GM12878 (cell line): ENCODE measurements around the gene PALLD. TPM values are rescaled to one million over a fixed set of nuclear protein-coding genes. Genes with fewer than 3 reads are reported as not detected.

Source experiments
- ATAC-seq: fragments of 200-7000 bp; cut with Tn5 transposase; 3 replicates; pipeline ENCODE4 v1.9.1; 2020; ENCODE audit warnings: mild to moderate bottlenecking, moderate library complexity
- BruUV-seq: library from RNA; stranded (reverse); fragments of 400-500 nt; replicated peaks from 2 replicates; lab custom pipeline; 2021; lab: Mats Ljungman, UMichigan
- CTCF ChIA-PET: fragments of 300-600 bp; sonication (Branson Sonifier 250); formaldehyde crosslinking; extraction: SDS; loops from one replicate; lab custom pipeline; 2021; ENCODE audit warnings: inconsistent platforms; lab: Yijun Ruan, JAX
- POLR2A ChIA-PET: fragments of 350-600 bp; formaldehyde crosslinking; extraction: SDS; loops from one replicate; lab custom pipeline; 2021; ENCODE audit warnings: inconsistent platforms; lab: Charles Lee
- RAD21 ChIA-PET: fragments of 300-600 bp; sonication (Branson Sonifier 250); formaldehyde crosslinking; loops from one replicate; lab custom pipeline; 2023; ENCODE audit warnings: antibody characterized with exemption; ENCODE audit not compliant: unreplicated experiment; lab: Charles Lee
- SMC1A ChIA-PET: fragments of 300-600 bp; sonication (Branson Sonifier 250); formaldehyde crosslinking; loops from one replicate; lab custom pipeline; 2023; ENCODE audit not compliant: unreplicated experiment, uncharacterized antibody; lab: Charles Lee
- DNase-seq: peaks from one replicate; pipeline ENCODE4 v3.0.0-alpha.2; 2011; ENCODE audit warnings: low read depth, low spot score
- FAIRE-seq: peaks from 3 replicates; lab custom pipeline; 2011; peaks lifted over from hg19 to GRCh38; lab: Jason Lieb, UNC
- H2AFZ ChIP-seq: 2 replicates; pipeline ENCODE4 v1.6.0; 2011; ENCODE audit warnings: low read depth, low read length, control low read depth; ENCODE audit not compliant: control insufficient read depth
- H3K27ac ChIP-seq: 2 replicates; pipeline ENCODE4 v1.5.1; 2011; ENCODE audit warnings: control low read depth; ENCODE audit not compliant: control insufficient read depth, insufficient read depth
- H3K27me3 ChIP-seq, 2 experiments: replicated peaks in 1 of 2; 2 replicates each; pipeline versions ENCODE4 v1.6.0 to v1.6.1; 2011; ENCODE audit warnings: low read length in 1 of 2; ENCODE audit not compliant: control insufficient read depth in 2 of 2, insufficient read depth in 2 of 2
- H3K36me3 ChIP-seq, 2 experiments: 2 replicates each; pipeline ENCODE4 v1.5.1; 2011; ENCODE audit warnings: low read length in 1 of 2; ENCODE audit not compliant: control insufficient read depth in 2 of 2, insufficient read depth in 2 of 2
- H3K4me1 ChIP-seq: 2 replicates; pipeline ENCODE4 v1.6.1; 2011; ENCODE audit warnings: mild to moderate bottlenecking, low read length, moderate library complexity, mixed read lengths; ENCODE audit not compliant: control insufficient read depth, insufficient read depth
- H3K4me2 ChIP-seq: 2 replicates; pipeline ENCODE4 v1.6.0; 2011; ENCODE audit warnings: control low read depth; ENCODE audit not compliant: control insufficient read depth, insufficient read depth
- H3K4me3 ChIP-seq: fragments of 200-600 bp; sonication (generic); 2 replicates; pipeline ENCODE4 v1.5.1; 2016
- H3K79me2 ChIP-seq: 2 replicates; pipeline ENCODE4 v1.6.0; 2011; ENCODE audit warnings: low read length; ENCODE audit not compliant: control insufficient read depth, insufficient read depth
- H3K9ac ChIP-seq: 2 replicates; pipeline ENCODE4 v1.8.0; 2011; ENCODE audit warnings: low read length, control low read depth, mixed read lengths; ENCODE audit not compliant: control insufficient read depth, insufficient read depth
- H3K9me3 ChIP-seq: replicated peaks from 3 replicates; pipeline ENCODE4 v1.5.1; 2011; ENCODE audit warnings: mild to moderate bottlenecking, low read length; ENCODE audit not compliant: control insufficient read depth, insufficient read depth
- H4K20me1 ChIP-seq: 2 replicates; pipeline ENCODE4 v1.6.0; 2011; ENCODE audit not compliant: control insufficient read depth, insufficient read depth
- CBX5 ChIP-seq: sonication (generic); IDR thresholded peaks from 2 replicates; pipeline ENCODE4 v1.6.1; 2016; ENCODE audit warnings: low read depth, moderate library complexity, mild to moderate bottlenecking, inconsistent platforms
- CHD4 ChIP-seq: fragments of 200-600 bp; sonication (generic); IDR thresholded peaks from 2 replicates; pipeline ENCODE4 v1.6.1; 2016; ENCODE audit warnings: mild to moderate bottlenecking
- IKZF2 ChIP-seq, 2 experiments: fragments of 450-650 bp; IDR thresholded peaks; 2 replicates each; pipeline ENCODE4 v1.6.1; 2017; ENCODE audit warnings: mild to moderate bottlenecking in 2 of 2, moderate library complexity in 2 of 2
- IRF4 ChIP-seq: IDR thresholded peaks from 2 replicates; pipeline ENCODE4 v1.6.1; 2011; ENCODE audit warnings: low read depth, low read length
- JUNB ChIP-seq: IDR thresholded peaks from 2 replicates; pipeline ENCODE4 v1.6.1; 2016; ENCODE audit warnings: antibody characterized with exemption, mild to moderate bottlenecking
- NR2C2 ChIP-seq: IDR thresholded peaks from 2 replicates; pipeline ENCODE4 v1.6.1; 2011; ENCODE audit warnings: borderline replicate concordance, low read depth; ENCODE audit not compliant: control insufficient read depth, insufficient read length
- SIN3A ChIP-seq: IDR thresholded peaks from 2 replicates; pipeline ENCODE4 v1.6.1; 2012; ENCODE audit warnings: low read depth, low read length, improper control_type of control experiment
- SREBF1 ChIP-seq: IDR thresholded peaks from 2 replicates; pipeline ENCODE4 v1.6.1; 2012; ENCODE audit warnings: mild to moderate bottlenecking, low read length
- WGBS: methylation state at CpG from one replicate; pipeline ENCODE4 v1.1.6; 2016; ENCODE audit warnings: low lambda C conversion rate; ENCODE audit not compliant: insufficient replicate concordance, insufficient coverage; ENCODE audit errors: missing lambda C conversion rate; 5-methylcytosine and 5-hydroxymethylcytosine counted together
- in situ Hi-C: fragments of 300-500 bp; cut with MboI; formaldehyde crosslinking; loops from 9 replicates; pipeline ENCODE4 v1.14.3; 2018; ENCODE audit warnings: mixed read lengths
- intact Hi-C: fragments of 100-400 bp; cut with micrococcal nuclease; formaldehyde crosslinking; loops from one replicate; pipeline ENCODE4 v1.14.2; 2022; ENCODE audit not compliant: unreplicated experiment
- polyA plus RNA-seq, 11 experiments: library from polyadenylated mRNA; depleted of rRNA in 4 of 11; unstranded in 6 of 11; stranded (reverse) in 5 of 11; fragments of >200 nt; fragmentation: Nextera tagmentation in 4 of 11; fragmentation: Illumina TruSeq in 1 of 11; extraction: Ambion mirVana in 4 of 11; extraction: Trizol in 1 of 11; gene quantifications; 1 replicate in 1 of 11; 2 replicates in 10 of 11; pipeline versions ENCODE4 v1.2.1 to v1.2.3, GENCODE V29; 2011 to 2016; ENCODE audit warnings: inconsistent platforms in 2 of 11, missing spikeins in 2 of 11, low read depth in 1 of 11
- total RNA-seq, 4 experiments: library from RNA; depleted of rRNA in 3 of 4; stranded (reverse); fragments of >200 nt in 3 of 4; fragmentation: Illumina TruSeq in 1 of 4; extraction: Trizol in 1 of 4; gene quantifications; 2 replicates each; pipeline versions ENCODE4 v1.2.1 to v1.2.3, GENCODE V29; 2013 to 2021
- TF ChIP-seq, protein P1 (sequence below): fragments of 450-650 bp; IDR thresholded peaks from 2 replicates; pipeline ENCODE4 v1.6.1; 2017; ENCODE audit warnings: mild to moderate bottlenecking, moderate library complexity
- TF ChIP-seq, protein P2 (sequence below): IDR thresholded peaks from 2 replicates; pipeline ENCODE4 v1.6.1; 2012; ENCODE audit warnings: improper control_type of control experiment, low read depth, low read length; ENCODE audit not compliant: insufficient replicate concordance
- TF ChIP-seq, protein P3 (sequence below): IDR thresholded peaks from 2 replicates; pipeline ENCODE4 v1.6.1; 2012; ENCODE audit warnings: low read length, inconsistent platforms
- TF ChIP-seq, protein P4 (sequence below), 3 experiments: IDR thresholded peaks in 2 of 3; conservative IDR thresholded peaks in 1 of 3; 2 replicates each; pipeline ENCODE4 v1.5.1; 2011; ENCODE audit warnings: low read depth in 3 of 3, low read length in 3 of 3, mild to moderate bottlenecking in 3 of 3, control low read depth in 2 of 3, moderate library complexity in 2 of 3, inconsistent platforms in 1 of 3, mixed read lengths in 1 of 3; ENCODE audit not compliant: control insufficient read depth in 2 of 3, insufficient read depth in 1 of 3; ENCODE audit errors: extremely low read depth in 1 of 3

Gene PALLD
- total and polyA plus RNA-seq, 10 of the 15 experiments (the other 5 are each of a cell fraction or from before 2014, with no cell fraction given) = 1.0 to 7.7 (median 1.7) TPM

DNA sequence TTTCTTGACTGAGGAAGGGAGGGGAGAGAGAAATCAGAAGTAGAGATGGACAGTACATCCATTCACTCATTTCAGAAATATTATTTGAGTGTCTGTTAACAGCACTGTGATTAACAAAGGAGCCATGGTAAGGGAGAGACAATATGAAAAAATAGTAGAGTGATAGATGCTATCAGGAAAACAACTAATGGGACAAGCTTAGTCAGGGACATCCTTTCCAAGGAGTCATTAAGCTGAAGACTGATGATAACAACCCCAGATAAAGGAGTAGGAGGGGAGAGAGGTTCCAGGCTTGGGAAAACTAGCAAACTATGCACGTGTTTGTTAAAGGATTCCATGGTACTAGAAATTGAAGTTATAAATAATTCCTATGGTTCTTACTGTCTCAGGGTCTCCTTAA, 391.0 kb downstream of the PALLD start:
- Histone ChIP-seq H3K4me1 (no peaks in the 10 kb centered on the region), H3K27me3 (no peaks in the 10 kb centered on the region), H3K9ac (no peak overlapping the region), H3K27ac (no peak overlapping the region), H3K36me3 (no peaks in the 10 kb centered on the region), H3K4me3 (no peak overlapping the region), H2AFZ (no peak overlapping the region), H3K4me2 (no peak overlapping the region), H3K79me2 (no peaks in the 10 kb centered on the region), H3K9me3 (no peaks in the 10 kb centered on the region), H4K20me1 (no peaks in the 10 kb centered on the region)
- RAD21 ChIA-PET = no interaction called here
- POLR2A ChIA-PET = no interaction called here
- DNase-seq = no peak
- CTCF ChIA-PET = no interaction called here
- 94% methylated on average over 1 of the region's 1 CpG for WGBS
- in situ Hi-C loops (no loop called here), intact Hi-C loops (no loop called here)
- no peak for FAIRE-seq
- BruUV-seq = no TSS peak
- SMC1A ChIA-PET = interaction anchor here (1.0 to 1.9 kb wide), 2 partner anchors 176 to 205 kb away, joined by 3 to 7 read pairs; no protein-coding TSS in a partner anchor
- no peak for ATAC-seq
- TF ChIP-seq, protein P1, sequence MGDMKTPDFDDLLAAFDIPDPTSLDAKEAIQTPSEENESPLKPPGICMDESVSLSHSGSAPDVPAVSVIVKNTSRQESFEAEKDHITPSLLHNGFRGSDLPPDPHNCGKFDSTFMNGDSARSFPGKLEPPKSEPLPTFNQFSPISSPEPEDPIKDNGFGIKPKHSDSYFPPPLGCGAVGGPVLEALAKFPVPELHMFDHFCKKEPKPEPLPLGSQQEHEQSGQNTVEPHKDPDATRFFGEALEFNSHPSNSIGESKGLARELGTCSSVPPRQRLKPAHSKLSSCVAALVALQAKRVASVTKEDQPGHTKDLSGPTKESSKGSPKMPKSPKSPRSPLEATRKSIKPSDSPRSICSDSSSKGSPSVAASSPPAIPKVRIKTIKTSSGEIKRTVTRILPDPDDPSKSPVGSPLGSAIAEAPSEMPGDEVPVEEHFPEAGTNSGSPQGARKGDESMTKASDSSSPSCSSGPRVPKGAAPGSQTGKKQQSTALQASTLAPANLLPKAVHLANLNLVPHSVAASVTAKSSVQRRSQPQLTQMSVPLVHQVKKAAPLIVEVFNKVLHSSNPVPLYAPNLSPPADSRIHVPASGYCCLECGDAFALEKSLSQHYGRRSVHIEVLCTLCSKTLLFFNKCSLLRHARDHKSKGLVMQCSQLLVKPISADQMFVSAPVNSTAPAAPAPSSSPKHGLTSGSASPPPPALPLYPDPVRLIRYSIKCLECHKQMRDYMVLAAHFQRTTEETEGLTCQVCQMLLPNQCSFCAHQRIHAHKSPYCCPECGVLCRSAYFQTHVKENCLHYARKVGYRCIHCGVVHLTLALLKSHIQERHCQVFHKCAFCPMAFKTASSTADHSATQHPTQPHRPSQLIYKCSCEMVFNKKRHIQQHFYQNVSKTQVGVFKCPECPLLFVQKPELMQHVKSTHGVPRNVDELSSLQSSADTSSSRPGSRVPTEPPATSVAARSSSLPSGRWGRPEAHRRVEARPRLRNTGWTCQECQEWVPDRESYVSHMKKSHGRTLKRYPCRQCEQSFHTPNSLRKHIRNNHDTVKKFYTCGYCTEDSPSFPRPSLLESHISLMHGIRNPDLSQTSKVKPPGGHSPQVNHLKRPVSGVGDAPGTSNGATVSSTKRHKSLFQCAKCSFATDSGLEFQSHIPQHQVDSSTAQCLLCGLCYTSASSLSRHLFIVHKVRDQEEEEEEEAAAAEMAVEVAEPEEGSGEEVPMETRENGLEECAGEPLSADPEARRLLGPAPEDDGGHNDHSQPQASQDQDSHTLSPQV = no peak
- TF ChIP-seq NR2C2 = no peak
- no peak for TF ChIP-seq CBX5
- TF ChIP-seq SREBF1 = no peak
- no peak for TF ChIP-seq SIN3A
- no peak for TF ChIP-seq CHD4
- TF ChIP-seq, protein P2, sequence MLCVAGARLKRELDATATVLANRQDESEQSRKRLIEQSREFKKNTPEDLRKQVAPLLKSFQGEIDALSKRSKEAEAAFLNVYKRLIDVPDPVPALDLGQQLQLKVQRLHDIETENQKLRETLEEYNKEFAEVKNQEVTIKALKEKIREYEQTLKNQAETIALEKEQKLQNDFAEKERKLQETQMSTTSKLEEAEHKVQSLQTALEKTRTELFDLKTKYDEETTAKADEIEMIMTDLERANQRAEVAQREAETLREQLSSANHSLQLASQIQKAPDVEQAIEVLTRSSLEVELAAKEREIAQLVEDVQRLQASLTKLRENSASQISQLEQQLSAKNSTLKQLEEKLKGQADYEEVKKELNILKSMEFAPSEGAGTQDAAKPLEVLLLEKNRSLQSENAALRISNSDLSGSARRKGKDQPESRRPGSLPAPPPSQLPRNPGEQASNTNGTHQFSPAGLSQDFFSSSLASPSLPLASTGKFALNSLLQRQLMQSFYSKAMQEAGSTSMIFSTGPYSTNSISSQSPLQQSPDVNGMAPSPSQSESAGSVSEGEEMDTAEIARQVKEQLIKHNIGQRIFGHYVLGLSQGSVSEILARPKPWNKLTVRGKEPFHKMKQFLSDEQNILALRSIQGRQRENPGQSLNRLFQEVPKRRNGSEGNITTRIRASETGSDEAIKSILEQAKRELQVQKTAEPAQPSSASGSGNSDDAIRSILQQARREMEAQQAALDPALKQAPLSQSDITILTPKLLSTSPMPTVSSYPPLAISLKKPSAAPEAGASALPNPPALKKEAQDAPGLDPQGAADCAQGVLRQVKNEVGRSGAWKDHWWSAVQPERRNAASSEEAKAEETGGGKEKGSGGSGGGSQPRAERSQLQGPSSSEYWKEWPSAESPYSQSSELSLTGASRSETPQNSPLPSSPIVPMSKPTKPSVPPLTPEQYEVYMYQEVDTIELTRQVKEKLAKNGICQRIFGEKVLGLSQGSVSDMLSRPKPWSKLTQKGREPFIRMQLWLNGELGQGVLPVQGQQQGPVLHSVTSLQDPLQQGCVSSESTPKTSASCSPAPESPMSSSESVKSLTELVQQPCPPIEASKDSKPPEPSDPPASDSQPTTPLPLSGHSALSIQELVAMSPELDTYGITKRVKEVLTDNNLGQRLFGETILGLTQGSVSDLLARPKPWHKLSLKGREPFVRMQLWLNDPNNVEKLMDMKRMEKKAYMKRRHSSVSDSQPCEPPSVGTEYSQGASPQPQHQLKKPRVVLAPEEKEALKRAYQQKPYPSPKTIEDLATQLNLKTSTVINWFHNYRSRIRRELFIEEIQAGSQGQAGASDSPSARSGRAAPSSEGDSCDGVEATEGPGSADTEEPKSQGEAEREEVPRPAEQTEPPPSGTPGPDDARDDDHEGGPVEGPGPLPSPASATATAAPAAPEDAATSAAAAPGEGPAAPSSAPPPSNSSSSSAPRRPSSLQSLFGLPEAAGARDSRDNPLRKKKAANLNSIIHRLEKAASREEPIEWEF = no peak
- no peak for TF ChIP-seq IKZF2 (IDR thresholded peaks at IDR 0.05)
- no peak for TF ChIP-seq JUNB
- no peak for TF ChIP-seq IRF4
- TF ChIP-seq, protein P3, sequence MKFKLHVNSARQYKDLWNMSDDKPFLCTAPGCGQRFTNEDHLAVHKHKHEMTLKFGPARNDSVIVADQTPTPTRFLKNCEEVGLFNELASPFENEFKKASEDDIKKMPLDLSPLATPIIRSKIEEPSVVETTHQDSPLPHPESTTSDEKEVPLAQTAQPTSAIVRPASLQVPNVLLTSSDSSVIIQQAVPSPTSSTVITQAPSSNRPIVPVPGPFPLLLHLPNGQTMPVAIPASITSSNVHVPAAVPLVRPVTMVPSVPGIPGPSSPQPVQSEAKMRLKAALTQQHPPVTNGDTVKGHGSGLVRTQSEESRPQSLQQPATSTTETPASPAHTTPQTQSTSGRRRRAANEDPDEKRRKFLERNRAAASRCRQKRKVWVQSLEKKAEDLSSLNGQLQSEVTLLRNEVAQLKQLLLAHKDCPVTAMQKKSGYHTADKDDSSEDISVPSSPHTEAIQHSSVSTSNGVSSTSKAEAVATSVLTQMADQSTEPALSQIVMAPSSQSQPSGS = no peak
- TF ChIP-seq, protein P4, sequence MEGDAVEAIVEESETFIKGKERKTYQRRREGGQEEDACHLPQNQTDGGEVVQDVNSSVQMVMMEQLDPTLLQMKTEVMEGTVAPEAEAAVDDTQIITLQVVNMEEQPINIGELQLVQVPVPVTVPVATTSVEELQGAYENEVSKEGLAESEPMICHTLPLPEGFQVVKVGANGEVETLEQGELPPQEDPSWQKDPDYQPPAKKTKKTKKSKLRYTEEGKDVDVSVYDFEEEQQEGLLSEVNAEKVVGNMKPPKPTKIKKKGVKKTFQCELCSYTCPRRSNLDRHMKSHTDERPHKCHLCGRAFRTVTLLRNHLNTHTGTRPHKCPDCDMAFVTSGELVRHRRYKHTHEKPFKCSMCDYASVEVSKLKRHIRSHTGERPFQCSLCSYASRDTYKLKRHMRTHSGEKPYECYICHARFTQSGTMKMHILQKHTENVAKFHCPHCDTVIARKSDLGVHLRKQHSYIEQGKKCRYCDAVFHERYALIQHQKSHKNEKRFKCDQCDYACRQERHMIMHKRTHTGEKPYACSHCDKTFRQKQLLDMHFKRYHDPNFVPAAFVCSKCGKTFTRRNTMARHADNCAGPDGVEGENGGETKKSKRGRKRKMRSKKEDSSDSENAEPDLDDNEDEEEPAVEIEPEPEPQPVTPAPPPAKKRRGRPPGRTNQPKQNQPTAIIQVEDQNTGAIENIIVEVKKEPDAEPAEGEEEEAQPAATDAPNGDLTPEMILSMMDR (IDR thresholded peaks at IDR 0.05 in 2 of 3, conservative IDR thresholded peaks at IDR 0.05 in 1 of 3; ENCODE audit: control insufficient read depth in 2 of 3, extremely low read depth in 1 of 3, insufficient read depth in 1 of 3, low read depth in 3 of 3, low read length in 3 of 3) = no peak
